DOHH2 (cell line): Measurements from ENCODE around the gene TSPAN14.

Experiments used
- EZH2phosphoT487 ChIP-seq: fragments of 200-600 bp; sonication (generic); IDR thresholded peaks from 2 replicates; pipeline ENCODE4 v1.6.1; 2017; ENCODE audit warnings: borderline replicate concordance, mild to moderate bottlenecking, antibody characterized with exemption, low read length, moderate library complexity, mixed read lengths
- TF ChIP-seq, protein P1 (sequence below): fragments of 200-600 bp; sonication (generic); IDR thresholded peaks from one replicate; pipeline ENCODE4 v1.5.1; 2014; ENCODE audit warnings: antibody characterized with exemption, mild to moderate bottlenecking, low read depth, low read length; ENCODE audit not compliant: poor library complexity, severe bottlenecking

DNA sequence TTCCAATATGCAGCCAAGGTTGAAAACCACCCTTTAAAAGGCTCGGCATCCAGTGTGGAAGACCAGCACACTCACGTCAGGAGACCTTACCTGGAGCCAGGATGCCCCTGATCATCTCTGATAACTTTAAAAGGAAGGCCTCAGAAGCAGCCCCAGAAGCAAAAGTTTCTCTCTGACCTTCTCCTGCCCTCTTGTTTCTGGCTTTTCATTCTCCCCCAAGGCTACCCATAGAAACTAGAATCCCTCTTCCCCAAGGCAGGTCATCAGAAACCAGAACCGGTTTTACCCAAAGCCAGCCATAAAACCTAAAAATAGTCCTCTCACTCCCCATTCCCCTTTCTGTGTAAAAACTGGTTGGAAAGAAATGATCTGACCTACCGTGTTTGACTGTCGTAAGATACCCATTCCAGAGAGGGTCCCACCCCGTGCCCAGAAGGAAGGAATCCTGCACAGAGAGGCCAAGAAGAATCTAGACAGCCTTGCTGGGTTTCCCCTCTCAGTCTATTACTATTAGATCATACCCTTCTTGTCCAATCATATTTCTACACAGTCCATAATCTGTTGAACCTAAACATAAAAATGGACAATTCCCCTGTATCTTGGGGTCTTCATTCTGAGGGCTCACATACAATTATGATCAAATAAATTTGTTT, 17.5 kb upstream of the TSPAN14 start:
- TF ChIP-seq, protein P1, sequence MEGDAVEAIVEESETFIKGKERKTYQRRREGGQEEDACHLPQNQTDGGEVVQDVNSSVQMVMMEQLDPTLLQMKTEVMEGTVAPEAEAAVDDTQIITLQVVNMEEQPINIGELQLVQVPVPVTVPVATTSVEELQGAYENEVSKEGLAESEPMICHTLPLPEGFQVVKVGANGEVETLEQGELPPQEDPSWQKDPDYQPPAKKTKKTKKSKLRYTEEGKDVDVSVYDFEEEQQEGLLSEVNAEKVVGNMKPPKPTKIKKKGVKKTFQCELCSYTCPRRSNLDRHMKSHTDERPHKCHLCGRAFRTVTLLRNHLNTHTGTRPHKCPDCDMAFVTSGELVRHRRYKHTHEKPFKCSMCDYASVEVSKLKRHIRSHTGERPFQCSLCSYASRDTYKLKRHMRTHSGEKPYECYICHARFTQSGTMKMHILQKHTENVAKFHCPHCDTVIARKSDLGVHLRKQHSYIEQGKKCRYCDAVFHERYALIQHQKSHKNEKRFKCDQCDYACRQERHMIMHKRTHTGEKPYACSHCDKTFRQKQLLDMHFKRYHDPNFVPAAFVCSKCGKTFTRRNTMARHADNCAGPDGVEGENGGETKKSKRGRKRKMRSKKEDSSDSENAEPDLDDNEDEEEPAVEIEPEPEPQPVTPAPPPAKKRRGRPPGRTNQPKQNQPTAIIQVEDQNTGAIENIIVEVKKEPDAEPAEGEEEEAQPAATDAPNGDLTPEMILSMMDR: no peak
- TF ChIP-seq EZH2phosphoT487: no peak
